Caco-2 (cell line): ENCODE data around the gene OLIG2. TPM values are rescaled to one million over a fixed set of nuclear protein-coding genes. Genes with fewer than 3 reads are reported as not detected.

Experiments
- BruUV-seq: library from RNA; stranded (reverse); fragments of 400-500 nt; replicated peaks from 2 replicates; lab custom pipeline; 2021; lab: Mats Ljungman, UMichigan
- CTCF ChIA-PET: fragments of 300-600 bp; sonication (Branson Sonifier 250); formaldehyde crosslinking; loops from one replicate; lab custom pipeline; 2022; ENCODE audit warnings: antibody characterized with exemption; lab: Charles Lee
- POLR2A ChIA-PET: fragments of 300-600 bp; sonication (Branson Sonifier 250); formaldehyde crosslinking; loops from one replicate; lab custom pipeline; 2022; ENCODE audit warnings: antibody characterized with exemption; lab: Charles Lee
- DNase-seq, 2 experiments: peaks; one replicate each; pipeline versions ENCODE4 v3.0.0 to v3.0.0-alpha.2; 2020 to 2022
- H3K27me3 ChIP-seq: replicated peaks from 2 replicates; pipeline ENCODE4 v1.6.0; 2011; ENCODE audit warnings: low read length; ENCODE audit not compliant: control insufficient read depth, insufficient read depth
- H3K36me3 ChIP-seq: 2 replicates; pipeline ENCODE4 v1.5.1; 2011; ENCODE audit warnings: low read length; ENCODE audit not compliant: control insufficient read depth, insufficient read depth
- H3K4me1 ChIP-seq: fragments of 250-450 bp; sonication (Bioruptor Pico); 2 replicates; pipeline ENCODE4 v1.5.1; 2020; ENCODE audit warnings: mild to moderate bottlenecking
- H3K4me3 ChIP-seq: 2 replicates; pipeline ENCODE4 v1.5.1; 2011; ENCODE audit warnings: low read depth, mild to moderate bottlenecking, control low read depth, low read length
- H3K9me3 ChIP-seq: fragments of 250-450 bp; sonication (Bioruptor Pico); 2 replicates; pipeline ENCODE4 v1.5.1; 2020; ENCODE audit warnings: mild to moderate bottlenecking, moderate library complexity
- H3K27ac Mint-ChIP-seq: one replicate; pipeline ENCODE4 v1.8.0; 2022; ENCODE audit warnings: mixed read lengths; ENCODE audit not compliant: unreplicated experiment
- H3K27me3 Mint-ChIP-seq: one replicate; pipeline ENCODE4 v1.8.0; 2022; ENCODE audit warnings: mixed read lengths; ENCODE audit not compliant: insufficient read depth, unreplicated experiment
- H3K36me3 Mint-ChIP-seq: one replicate; pipeline ENCODE4 v1.8.0; 2022; ENCODE audit warnings: mild to moderate bottlenecking, mixed read lengths; ENCODE audit not compliant: insufficient read depth, unreplicated experiment
- H3K4me1 Mint-ChIP-seq: one replicate; pipeline ENCODE4 v1.8.0; 2022; ENCODE audit warnings: low read depth, mixed read lengths; ENCODE audit not compliant: unreplicated experiment
- H3K4me3 Mint-ChIP-seq: one replicate; pipeline ENCODE4 v1.8.0; 2022; ENCODE audit warnings: mild to moderate bottlenecking, moderate library complexity, mixed read lengths; ENCODE audit not compliant: unreplicated experiment
- H3K9me3 Mint-ChIP-seq: one replicate; pipeline ENCODE4 v1.8.0; 2022; ENCODE audit warnings: mixed read lengths; ENCODE audit not compliant: unreplicated experiment
- CTCF ChIP-seq, 2 experiments: fragments of 200-600 bp in 1 of 2; IDR thresholded peaks; 1 replicate in 1 of 2; 2 replicates in 1 of 2; pipeline versions ENCODE4 v1.5.1 to v1.8.0; 2011 to 2022; ENCODE audit warnings: antibody characterized with exemption in 1 of 2, control low read depth in 1 of 2, inconsistent platforms in 1 of 2, low read depth in 1 of 2, low read length in 1 of 2, mild to moderate bottlenecking in 1 of 2, moderate library complexity in 1 of 2; ENCODE audit not compliant: insufficient read depth in 1 of 2, severe bottlenecking in 1 of 2, unreplicated experiment in 1 of 2
- intact Hi-C: fragments of 100-400 bp; cut with micrococcal nuclease; formaldehyde crosslinking; loops from one replicate; pipeline ENCODE4 v1.10.0; 2022; ENCODE audit not compliant: unreplicated experiment
- total RNA-seq: library from RNA; stranded (reverse); gene quantifications from 2 replicates; pipeline ENCODE4 v1.2.3, GENCODE V29; 2022

Gene OLIG2
- total RNA-seq, 1 experiment from 2014 or later = not detected

DNA sequence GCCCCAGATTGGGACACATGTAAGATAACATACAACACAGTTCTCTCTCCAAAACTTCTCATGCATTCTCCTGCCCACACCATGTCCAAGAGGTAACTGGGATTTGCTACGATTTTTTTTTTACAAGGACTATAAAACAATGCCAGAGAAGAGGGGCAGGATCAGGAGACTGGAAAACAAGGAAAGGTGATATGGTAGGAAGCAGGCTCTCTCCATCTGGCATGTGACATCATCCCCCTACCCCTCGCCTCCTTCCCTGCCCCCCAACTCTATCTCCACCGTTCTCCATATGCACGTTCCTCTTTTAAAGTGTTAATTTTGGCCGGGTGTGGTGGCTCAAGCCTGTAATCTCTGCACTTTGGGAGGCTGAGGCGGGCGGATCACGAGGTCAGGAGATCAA, 20.7 kb downstream of the OLIG2 start:
- H3K4me1 Mint-ChIP-seq = no peaks in the 10 kb centered on the region
- Histone ChIP-seq H3K4me1 (no peaks in the 10 kb centered on the region), H3K27me3 (no peaks in the 10 kb centered on the region), H3K4me3 (no peak overlapping the region), H3K9me3 (no peaks in the 10 kb centered on the region), H3K36me3 (no peaks in the 10 kb centered on the region)
- H3K9me3 Mint-ChIP-seq = no peaks in the 10 kb centered on the region
- POLR2A ChIA-PET = no interaction called here
- no TSS peak for BruUV-seq
- H3K4me3 Mint-ChIP-seq = no peak overlapping the region
- peaks cover 24% of the 10 kb centered on the region for H3K27me3 Mint-ChIP-seq
- intact Hi-C loops = no loop called here
- TF ChIP-seq CTCF (IDR thresholded peaks at IDR 0.05; ENCODE audit: insufficient read depth in 1 of 2, low read depth in 1 of 2, low read length in 1 of 2, severe bottlenecking in 1 of 2, unreplicated experiment in 1 of 2) = no peak
- no peak for DNase-seq
- no peaks in the 10 kb centered on the region for H3K36me3 Mint-ChIP-seq
- H3K27ac Mint-ChIP-seq = no peak overlapping the region
- CTCF ChIA-PET = no interaction called here

GRCh38 chr21:33047231-33047630, 21.5 kb downstream of the OLIG2 start:
- Histone ChIP-seq H3K36me3 (no peaks in the 10 kb centered on the region), H3K4me3 (no peak overlapping the region), H3K9me3 (no peaks in the 10 kb centered on the region), H3K27me3 (no peaks in the 10 kb centered on the region), H3K4me1 (no peaks in the 10 kb centered on the region)
- BruUV-seq = no TSS peak
- H3K36me3 Mint-ChIP-seq = no peaks in the 10 kb centered on the region
- H3K27ac Mint-ChIP-seq = no peak overlapping the region
- peaks cover 24% of the 10 kb centered on the region for H3K27me3 Mint-ChIP-seq
- TF ChIP-seq CTCF (IDR thresholded peaks at IDR 0.05; ENCODE audit: insufficient read depth in 1 of 2, low read depth in 1 of 2, low read length in 1 of 2, severe bottlenecking in 1 of 2, unreplicated experiment in 1 of 2) = no peak
- CTCF ChIA-PET = no interaction called here
- no peaks in the 10 kb centered on the region for H3K4me1 Mint-ChIP-seq
- POLR2A ChIA-PET = no interaction called here
- no peak overlapping the region for H3K4me3 Mint-ChIP-seq
- no peak for DNase-seq
- no peaks in the 10 kb centered on the region for H3K9me3 Mint-ChIP-seq
- intact Hi-C loops = no loop called here

GRCh38 chr21:33051925-33052324, 26.2 kb downstream of the OLIG2 start:
- Histone ChIP-seq H3K27me3 (no peaks in the 10 kb centered on the region), H3K4me1 (no peaks in the 10 kb centered on the region), H3K4me3 (no peak overlapping the region), H3K36me3 (no peaks in the 10 kb centered on the region), H3K9me3 (no peaks in the 10 kb centered on the region)
- H3K27me3 Mint-ChIP-seq = peaks cover 19% of the 10 kb centered on the region
- H3K9me3 Mint-ChIP-seq = no peaks in the 10 kb centered on the region
- H3K27ac Mint-ChIP-seq = no peak overlapping the region
- no peak for DNase-seq
- H3K4me3 Mint-ChIP-seq = no peak overlapping the region
- intact Hi-C loops = no loop called here
- no TSS peak for BruUV-seq
- no peak for TF ChIP-seq CTCF (IDR thresholded peaks at IDR 0.05; ENCODE audit: insufficient read depth in 1 of 2, low read depth in 1 of 2, low read length in 1 of 2, severe bottlenecking in 1 of 2, unreplicated experiment in 1 of 2)
- no peaks in the 10 kb centered on the region for H3K4me1 Mint-ChIP-seq
- CTCF ChIA-PET = no interaction called here
- no peaks in the 10 kb centered on the region for H3K36me3 Mint-ChIP-seq
- POLR2A ChIA-PET = no interaction called here
